Measurements from ENCODE around the gene ZNF804B.

ZNF804B gene

DNA sequence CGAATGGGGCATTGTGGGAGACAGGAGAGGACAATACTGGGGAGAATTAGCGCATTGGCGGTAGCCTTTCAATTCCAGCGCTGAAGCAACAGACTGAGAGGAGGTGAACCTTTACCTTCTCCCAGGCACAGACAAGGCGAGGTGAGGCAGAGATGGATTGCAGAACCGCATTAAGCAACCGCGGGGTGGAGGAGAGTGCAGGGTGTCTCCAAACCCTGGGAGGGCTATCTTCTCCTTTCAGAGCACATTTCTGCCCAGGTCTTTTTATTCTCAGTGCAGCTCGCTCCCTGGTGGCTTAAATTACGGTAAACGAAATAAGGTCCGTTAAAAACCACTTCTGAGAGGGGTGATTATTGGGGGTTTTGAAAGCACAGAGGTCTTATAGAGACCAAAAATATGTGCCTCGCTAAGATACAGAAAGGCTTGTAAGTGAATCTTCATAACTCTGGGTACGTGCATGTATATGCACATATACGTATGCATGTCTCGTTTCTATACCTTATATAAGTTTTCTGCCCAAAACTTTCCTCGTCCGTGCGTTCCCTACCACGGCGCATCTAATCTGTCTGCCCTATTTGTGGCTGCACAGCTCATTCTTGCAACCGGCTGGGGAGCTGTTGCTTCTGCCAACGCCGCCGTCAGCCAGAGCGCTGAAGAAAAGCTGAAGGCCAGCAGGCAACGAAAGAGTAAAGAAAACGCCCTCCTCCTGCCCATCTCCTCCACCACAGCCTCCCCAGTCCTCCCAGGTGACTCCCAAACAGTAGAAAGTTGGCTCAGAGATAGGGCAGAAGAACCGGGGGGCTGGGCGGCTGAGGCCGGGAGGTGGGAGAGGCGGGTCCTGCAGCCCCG lies 895 bp upstream of the ZNF804B start:
- TF ChIP-seq, protein P1, sequence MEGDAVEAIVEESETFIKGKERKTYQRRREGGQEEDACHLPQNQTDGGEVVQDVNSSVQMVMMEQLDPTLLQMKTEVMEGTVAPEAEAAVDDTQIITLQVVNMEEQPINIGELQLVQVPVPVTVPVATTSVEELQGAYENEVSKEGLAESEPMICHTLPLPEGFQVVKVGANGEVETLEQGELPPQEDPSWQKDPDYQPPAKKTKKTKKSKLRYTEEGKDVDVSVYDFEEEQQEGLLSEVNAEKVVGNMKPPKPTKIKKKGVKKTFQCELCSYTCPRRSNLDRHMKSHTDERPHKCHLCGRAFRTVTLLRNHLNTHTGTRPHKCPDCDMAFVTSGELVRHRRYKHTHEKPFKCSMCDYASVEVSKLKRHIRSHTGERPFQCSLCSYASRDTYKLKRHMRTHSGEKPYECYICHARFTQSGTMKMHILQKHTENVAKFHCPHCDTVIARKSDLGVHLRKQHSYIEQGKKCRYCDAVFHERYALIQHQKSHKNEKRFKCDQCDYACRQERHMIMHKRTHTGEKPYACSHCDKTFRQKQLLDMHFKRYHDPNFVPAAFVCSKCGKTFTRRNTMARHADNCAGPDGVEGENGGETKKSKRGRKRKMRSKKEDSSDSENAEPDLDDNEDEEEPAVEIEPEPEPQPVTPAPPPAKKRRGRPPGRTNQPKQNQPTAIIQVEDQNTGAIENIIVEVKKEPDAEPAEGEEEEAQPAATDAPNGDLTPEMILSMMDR (IDR thresholded peaks at IDR 0.05; ENCODE audit: insufficient read depth, low read depth, low read length, missing control alignments), result no peak
- no peak overlapping the region for H3K4me3 ChIP-seq (ENCODE audit: low read length)
- peak; percentile 14 for DNase-seq (ENCODE audit: low read depth)

DNA sequence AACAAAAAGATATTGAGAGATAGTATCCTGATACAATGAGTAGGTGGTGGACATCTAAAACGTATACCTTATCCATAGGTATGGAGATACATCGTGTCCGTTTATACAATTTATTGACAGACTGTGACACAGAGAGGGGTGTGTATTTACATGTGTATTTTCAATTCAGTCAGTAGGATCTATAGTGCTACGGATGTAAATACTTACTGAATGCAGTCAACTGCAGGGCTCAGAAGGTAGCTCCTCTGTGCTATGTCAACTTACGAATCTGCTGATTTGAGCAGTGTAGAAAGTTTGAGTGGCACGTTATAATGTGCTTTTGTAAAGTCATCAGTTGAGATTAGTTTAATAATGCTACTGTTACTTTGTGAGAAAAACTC lies 626 bp downstream of the ZNF804B start:
- DNase-seq (ENCODE audit: low read depth), result no peak
- no peak overlapping the region for H3K4me3 ChIP-seq (ENCODE audit: low read length)
- TF ChIP-seq, protein P1 (IDR thresholded peaks at IDR 0.05; ENCODE audit: insufficient read depth, low read depth, low read length, missing control alignments), result no peak

DNA sequence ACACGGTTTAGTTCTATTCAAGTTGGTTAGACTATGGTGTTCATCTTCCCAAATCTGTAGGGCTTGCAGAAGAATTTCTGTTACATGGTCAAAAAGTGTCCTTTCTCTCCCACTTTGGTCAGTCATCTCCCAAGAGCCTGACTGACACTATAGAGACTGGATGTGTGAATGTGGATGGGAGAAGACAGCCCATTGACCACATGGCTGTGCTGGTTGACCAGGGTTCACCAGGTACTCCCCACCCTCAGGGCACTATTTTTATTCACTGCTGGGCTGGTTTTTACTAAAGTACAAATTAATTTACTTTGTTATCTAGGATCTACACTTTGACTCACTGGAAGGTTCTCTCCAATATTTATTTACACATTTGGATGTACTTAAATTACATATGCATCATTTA lies 2.3 kb downstream of the ZNF804B start:
- TF ChIP-seq, protein P1 (IDR thresholded peaks at IDR 0.05; ENCODE audit: insufficient read depth, low read depth, low read length, missing control alignments), result no peak
- no peak overlapping the region for H3K4me3 ChIP-seq (ENCODE audit: low read length)
- no peak for DNase-seq (ENCODE audit: low read depth)

DNA sequence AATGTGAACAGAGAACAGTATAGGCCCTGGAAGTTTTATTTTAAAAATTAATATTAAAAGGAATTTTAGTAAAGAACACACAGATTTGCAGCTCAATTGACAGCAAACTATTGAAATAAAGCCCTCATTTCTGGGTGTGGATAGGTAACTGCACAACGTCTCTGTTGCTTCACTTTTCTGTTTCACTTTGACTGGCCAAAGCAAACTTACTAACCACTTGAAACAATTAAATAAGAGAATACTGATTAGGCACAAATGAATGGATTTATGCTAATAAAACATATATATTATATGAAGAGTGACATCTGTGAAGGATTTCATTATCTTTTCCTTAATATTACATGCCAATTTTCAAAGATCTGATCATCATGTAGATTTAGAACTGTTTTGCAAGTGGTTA lies 11.9 kb downstream of the ZNF804B start:
- TF ChIP-seq, protein P1 (IDR thresholded peaks at IDR 0.05; ENCODE audit: insufficient read depth, low read depth, low read length, missing control alignments), result no peak
- no peak overlapping the region for H3K4me3 ChIP-seq (ENCODE audit: low read length)
- DNase-seq (ENCODE audit: low read depth), result no peak

DNA sequence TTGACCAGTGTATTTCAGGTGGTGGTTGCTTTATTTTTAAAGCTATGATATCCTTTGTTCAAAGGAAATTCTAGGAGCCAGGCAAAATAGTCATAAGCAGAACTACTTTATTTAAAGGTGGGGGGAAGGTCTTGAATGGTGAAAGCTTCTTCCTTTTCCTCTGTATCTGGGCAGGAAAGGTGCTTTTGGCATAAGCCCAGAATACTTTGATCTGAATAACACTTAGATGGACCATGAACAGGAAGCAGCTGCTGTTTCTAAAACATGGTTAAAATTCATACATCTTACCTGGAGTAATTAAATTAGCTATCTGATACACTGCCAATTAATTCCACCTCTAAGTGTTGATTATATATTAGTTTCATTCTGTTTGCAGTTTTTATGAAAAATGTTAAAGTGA lies 13.3 kb downstream of the ZNF804B start:
- TF ChIP-seq, protein P1 (IDR thresholded peaks at IDR 0.05; ENCODE audit: insufficient read depth, low read depth, low read length, missing control alignments), result no peak
- DNase-seq (ENCODE audit: low read depth), result no peak
- H3K4me3 ChIP-seq (ENCODE audit: low read length), result no peak overlapping the region

DNA sequence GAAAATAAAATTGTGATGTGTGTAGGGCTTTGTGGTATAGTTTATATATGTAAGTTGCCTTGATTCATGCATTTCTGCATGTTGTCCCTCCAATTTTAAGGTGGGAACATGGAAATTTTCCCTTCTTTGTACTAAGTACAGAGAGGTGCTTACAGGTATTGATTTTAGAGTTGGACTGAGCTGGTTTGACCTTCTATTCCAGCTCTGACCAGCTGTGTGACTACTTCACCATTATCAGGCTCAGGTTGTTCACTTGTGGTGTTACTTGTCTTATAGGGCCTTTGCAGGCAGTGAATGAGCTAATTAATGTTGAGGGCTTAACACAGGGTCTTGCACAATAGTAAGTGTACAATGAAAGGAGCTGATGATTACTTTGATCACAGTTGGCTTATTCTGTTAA lies 16.3 kb downstream of the ZNF804B start:
- no peak overlapping the region for H3K4me3 ChIP-seq (ENCODE audit: low read length)
- TF ChIP-seq, protein P1 (IDR thresholded peaks at IDR 0.05; ENCODE audit: insufficient read depth, low read depth, low read length, missing control alignments), result no peak

DNA sequence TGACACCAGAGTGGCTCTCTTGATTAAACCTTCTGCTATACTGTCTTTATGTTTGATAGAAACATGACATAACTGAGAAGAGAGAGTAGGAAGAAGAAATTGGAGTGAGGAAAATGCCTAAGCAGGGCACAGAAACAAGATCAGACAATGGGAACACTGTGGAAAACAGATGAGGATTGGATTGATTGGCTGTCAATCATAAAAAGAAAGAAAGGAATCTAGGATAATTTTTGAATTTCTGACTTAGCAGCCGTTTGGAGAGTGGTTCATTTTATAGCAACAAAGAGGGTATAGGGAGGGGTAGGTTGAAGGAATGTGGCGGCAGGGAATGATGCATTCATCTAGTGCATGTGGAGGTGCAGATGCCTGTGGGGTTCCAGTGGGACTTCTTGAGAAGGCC lies 28.3 kb downstream of the ZNF804B start:
- DNase-seq (ENCODE audit: low read depth), result no peak
- TF ChIP-seq, protein P1 (IDR thresholded peaks at IDR 0.05; ENCODE audit: insufficient read depth, low read depth, low read length, missing control alignments), result no peak

More for the DNA sequence above, 16.3 kb downstream of the ZNF804B start:
- DNase-seq (ENCODE audit: low read depth), result no peak

More for the DNA sequence above, 28.3 kb downstream of the ZNF804B start:
- no peak overlapping the region for H3K4me3 ChIP-seq (ENCODE audit: low read length)

All from epithelial cell of esophagus (primary cell).